GM19397 (cell line): ENCODE measurements around the gene CALY.
"Not testable (repeated sequence)": the region's sequence is repeated elsewhere in the genome, so short reads cannot be mapped to it uniquely, and the experiment has no call there.

Experiments used
- ATAC-seq: cut with Tn5 transposase; IDR thresholded peaks from one replicate; pipeline ENCODE4 v1.9.1; 2021; ENCODE audit warnings: mild to moderate bottlenecking, moderate library complexity; ENCODE audit not compliant: unreplicated experiment

Gene CALY, protein sequence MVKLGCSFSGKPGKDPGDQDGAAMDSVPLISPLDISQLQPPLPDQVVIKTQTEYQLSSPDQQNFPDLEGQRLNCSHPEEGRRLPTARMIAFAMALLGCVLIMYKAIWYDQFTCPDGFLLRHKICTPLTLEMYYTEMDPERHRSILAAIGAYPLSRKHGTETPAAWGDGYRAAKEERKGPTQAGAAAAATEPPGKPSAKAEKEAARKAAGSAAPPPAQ

DNA sequence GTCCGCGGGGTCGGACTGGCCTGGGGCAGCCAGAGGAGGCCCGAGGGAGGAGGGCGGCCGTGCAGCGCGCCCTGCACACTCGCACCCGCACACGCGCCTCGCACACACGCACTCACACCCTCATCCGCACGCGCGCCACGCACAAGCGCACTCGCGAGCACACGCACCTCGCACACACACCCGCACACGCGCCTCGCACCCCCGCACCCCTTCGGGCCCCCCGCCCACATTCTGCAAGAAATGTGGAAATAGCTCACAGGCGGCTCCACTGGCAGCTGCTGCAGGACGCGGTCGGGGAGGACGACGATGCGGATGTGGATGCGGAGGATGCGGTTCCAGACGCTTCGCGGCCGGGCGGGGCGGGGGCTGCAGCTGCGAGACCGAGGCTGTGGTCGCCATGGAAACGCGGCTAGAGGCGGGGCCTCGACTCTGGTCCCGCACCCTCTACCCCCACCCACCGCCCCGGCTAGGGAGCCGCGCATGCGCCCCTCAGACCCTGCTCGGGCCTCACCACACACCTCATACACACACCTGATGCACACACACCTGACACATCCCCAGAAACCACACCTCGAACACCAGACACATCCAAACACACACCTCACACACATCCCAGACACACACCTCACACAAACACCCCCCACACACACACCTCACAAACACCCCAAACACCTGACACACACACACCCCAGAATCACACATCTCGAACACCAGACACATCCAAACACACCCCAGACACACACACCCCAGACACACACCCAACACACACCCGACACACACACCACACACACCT lies at the start of gene CALY:
Gene CALY, minus strand, starts transcription at position 320 of the 793 bp plus-strand sequence. CDS start 7,907 bp downstream, outside the sequence.
- ATAC-seq = no peak

DNA sequence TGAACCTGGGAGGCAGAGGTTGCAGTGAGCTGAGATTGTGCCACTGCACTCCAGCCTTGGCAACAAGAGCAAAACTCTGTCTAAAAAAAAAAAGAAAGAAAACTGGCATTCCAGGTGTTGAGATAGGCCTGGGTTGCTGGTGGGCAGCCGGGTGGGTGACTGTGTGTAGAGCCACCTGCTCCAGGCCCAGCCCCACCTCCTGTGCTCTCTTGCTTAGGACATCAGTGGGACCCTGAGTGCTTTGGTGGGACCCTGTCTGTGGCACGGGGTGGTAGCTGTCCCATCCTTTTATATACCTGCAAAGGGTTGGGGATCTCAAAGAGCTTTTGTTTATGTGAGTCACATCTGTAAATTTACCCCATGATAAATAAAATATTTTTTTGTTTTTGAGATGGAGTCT lies 48.5 kb upstream of the CALY start:
- no peak for ATAC-seq

DNA sequence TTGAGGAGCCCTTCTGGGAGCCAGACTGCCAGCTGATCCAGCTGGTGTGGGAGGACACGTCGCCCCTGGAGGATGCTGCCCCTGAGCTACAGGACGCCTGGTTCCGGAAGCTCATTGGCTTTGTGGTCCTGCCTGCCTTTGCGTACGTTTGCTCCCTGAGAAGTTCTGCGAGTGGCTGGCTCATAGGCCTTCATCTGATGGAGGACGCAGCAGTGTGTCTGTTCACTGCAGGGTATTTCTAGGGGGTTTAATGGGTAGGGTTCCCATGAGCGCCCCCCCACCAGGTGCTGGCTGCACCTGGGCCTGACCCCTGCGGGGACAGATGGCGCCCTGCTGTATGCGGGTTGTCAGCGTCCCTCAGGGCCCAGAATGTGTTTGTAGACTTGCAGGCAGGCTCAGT lies 47.4 kb upstream of the CALY start:
- ATAC-seq = no peak

DNA sequence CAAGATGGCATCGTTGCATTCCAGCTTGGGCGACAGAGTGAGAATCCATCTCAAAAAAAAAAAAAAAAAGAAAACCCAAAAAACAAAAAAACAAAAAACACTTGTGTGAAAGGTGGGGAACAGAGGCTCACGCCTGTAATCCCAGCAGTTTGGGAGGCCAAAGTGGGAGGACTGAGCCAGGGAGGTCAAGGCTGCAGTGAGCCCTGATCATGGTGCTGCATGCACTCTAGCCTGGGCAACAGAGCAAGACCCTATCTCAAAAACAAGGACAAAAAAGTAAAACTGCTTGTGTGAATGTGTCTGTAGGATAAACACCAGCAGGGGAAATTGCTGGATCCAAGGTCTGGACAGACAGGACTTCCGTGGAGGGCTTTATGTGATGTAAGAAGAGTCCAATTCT lies 46.9 kb upstream of the CALY start:
- ATAC-seq = no peak

DNA sequence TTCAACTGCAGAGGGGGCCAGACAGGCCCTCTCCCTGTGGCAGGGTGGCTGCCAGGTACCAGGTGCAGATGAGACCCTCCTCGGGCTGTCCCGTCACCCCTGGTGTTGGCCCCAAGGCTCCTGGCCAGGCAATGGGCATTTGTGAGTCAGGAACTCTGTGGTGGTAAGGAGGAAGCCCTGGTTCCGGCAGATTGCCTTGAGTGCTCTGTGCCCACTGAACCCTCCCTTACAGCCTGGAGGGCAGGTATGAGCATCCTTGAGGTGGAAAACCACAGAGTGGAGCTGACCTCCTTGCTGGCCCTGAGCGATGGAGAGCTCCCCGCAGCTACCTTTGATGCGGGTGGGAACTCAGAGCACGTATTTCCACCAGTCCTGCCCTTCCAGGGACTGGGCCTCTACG lies 44.3 kb upstream of the CALY start:
- no peak for ATAC-seq

DNA sequence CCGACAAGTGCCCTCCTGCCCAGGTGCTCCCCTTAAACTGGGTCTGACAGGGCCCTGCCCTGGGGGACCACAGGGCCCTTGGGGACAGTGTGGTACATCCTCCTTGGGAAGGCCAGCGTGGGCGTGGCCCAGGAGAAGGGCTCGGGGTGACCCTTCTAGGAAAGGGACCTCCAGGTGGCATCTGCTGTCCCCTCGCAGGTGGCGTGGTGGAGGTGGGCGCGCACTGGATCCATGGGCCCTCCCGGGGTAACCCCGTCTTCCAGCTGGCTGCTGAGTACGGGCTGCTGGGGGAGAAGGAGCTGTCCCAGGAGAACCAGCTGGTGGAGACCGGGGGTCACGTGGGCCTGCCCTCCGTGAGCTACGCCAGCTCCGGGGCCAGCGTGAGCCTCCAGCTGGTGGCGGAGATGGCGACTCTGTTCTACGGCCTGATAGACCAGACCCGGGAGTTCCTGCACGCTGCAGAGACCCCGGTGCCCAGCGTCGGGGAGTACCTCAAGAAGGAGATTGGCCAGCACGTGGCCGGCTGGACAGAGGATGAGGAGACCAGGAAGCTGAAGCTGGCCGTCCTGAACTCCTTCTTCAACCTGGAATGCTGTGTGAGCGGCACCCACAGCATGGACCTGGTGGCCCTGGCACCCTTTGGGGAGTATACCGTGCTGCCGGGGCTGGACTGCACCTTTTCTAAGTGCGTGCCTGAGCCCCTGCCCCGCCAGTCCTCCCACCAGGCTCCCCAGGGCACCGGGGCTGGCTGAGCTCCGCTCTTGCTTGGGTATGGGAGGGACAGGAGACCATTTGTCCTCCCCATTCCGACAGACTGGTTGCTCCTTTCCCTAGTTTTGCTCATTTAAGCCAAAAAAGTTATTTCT lies 43.3 kb upstream of the CALY start:
- no peak for ATAC-seq

DNA sequence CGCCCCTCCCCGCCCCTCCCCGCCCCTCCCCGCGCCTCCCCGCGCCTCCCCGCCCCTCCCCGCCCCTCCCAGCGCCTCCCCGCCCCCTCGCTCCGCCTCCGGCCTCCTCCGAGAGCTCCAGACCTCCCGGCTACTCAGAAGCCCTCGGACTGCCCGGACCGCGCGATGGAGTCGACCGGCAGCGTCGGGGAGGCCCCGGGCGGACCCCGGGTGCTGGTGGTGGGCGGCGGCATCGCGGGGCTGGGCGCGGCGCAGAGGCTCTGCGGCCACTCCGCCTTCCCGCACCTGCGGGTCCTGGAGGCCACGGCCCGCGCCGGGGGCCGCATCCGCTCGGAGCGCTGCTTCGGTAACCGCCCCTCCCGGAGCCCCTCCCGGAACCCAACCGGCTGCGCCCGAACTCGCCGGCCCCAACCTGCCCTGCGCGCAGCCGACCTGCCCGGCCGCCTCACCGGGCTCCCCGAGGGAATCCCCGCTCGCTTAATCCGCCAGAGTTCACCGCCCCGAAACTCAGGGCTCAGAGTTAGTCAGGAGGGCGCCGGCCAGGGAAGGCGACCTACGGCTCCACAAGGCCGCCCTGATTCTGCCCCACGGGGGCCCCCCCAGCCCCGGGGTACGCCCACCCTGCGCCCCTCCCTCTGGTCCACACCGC lies 42.6 kb upstream of the CALY start, which contains the start of gene PAOX:
Gene PAOX, plus strand, starts transcription at position 111 of the 649 bp plus-strand sequence. Its CDS starts 55 bp downstream, at position 166.
- ATAC-seq = peak; percentile 45

DNA sequence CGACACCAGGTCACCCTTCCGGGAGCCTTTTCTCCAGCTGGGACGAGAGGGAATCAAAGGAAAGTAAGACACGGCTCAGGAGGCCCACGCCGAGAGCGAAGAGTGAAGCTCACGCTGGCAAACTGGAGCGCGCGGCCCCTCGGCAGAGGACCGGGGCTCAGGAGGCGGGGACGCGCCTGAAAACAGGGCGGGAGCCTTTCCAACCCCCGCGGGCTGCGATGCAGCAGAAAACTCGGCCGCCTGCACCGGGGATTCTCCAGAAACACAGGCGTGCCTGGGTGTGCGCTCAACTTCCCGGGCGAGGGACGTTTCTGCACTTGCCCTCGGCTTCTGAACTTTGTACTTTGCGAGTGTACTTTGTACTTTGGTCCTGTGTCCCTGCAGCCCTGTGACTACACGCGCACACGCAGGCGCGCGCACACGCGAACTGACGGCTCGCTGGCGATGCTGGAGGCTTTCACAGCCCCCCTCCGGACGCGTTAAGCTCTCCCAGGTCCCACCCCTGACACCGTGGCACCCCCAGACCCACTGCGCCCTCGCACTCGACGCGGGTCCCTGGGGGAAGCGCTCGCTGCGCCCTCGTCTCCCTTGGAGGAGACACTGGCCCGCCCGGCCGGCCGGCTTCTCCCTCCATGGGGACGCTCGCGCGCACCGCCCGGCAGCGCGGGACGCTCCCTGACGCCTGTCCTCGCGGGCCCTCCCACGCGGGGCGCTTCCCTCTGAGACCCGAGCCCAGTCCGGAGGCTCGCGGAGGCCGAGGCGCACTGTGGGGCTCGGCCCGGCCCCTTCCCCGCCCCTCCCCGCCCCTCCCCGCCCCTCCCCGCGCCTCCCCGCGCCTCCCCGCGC lies 41.8 kb upstream of the CALY start:
- peak; percentile 43 for ATAC-seq

DNA sequence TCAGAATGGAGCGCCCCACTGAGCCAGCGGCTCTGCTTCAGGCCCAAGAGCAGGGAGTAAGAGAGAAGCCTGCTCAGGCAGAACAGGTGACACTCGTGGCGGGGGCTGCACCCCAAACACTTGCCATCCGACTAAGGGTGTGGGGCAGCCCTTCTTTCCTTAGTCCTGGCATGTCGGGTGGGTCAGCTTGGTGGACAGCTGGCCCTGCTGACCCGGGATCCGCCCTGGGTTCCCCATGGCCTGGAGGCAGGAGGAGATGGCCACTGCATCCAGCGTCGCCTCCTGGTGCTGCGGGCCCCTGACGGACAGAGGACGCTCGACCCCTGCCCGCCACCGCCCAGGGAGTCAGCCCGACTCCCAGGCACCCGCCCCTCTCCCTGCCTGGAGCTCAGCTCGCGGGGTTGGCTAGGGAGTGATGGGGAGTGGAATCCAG lies 41.1 kb upstream of the CALY start:
- ATAC-seq = no peak

DNA sequence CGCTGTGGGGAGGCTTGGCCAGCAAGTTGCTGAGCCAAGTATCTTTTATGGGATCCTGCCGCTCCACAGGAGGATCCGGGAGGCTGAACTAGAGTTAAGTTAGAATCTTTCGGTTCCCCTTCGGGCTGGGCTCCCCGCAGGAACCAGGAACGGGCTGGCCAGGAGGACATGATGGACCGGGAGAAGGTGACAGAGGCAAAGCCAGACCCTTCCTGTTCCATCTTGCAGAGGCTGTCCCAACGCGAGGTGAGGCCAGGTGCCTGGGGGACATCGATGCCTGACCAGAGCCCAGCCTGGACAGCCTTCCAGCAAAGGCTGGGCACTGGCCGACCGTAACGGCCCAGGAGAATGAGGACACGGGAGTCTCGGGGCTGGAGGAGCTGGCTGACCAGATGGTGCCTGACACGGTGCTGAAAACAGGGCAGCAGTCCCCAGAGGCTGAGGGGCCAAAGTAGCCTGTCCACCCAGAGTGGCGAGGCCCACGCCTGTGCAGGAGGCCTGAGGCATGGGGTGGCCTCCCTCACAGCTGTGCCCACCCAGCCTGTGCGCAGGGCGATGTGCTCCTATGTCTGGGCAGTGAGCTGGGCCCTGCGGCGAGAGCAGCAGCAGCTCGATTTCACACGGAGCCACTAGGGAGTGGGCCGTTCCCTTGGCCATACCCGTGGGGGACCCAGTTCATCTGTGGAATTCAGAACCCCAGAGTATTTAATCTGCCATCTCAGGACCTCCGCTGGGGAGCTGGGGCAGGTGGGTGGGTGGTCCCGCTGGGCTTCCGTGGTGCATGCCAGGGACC lies 40.5 kb upstream of the CALY start:
- ATAC-seq = no peak

DNA sequence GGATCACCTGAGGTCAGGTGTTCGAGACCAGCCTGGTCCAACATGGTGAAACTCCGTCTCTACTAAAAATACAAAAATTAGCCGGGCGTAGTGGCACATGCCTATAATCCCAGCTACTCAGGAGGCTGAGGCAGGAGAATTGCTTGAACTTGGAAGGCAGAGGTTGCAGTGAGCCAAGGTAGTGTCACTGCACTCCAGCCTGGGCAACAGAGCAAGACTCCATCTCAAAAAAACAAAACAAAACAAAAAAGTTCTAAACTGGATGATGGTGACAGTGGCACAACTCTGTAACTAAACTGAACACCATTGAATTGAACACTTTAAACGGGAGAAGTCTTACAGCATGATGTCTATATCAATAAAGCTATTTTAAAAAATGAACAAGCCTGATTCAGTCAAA lies 39.5 kb upstream of the CALY start:
- not testable (repeated sequence) for ATAC-seq

DNA sequence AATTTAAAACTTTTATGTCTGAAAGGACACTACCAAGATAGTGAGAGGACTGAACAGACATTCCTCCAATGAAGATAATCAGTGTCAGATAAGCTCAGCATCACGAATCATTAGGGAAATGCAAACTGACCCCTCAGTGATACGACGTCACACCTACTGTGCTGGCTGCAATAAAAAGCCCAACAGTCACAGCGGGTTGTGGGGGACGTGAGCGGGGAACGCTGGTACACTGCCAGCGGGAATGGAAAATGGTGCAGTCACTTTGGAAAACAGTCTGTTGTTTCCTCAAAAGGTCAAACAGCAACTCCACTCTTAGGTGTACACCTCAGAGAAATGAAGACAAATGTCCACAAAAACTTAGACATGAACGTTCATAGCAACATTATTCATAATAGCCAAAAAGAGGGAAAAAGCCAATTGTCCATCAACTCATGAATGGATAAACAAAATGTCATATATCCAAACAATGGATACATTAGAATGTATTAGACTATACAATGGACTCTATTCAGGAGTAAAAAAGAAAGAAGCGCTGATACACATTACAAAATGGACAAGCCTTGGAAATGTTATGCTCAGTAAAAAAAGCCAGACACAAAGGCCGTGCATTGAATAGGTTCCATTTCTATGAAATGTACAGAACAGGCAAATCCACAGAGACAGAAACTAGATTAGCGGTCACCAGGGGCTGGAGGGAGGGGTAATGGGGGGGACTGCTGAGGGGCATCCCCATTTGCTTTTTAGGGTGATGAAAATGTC lies 38.8 kb upstream of the CALY start:
- ATAC-seq = no peak

DNA sequence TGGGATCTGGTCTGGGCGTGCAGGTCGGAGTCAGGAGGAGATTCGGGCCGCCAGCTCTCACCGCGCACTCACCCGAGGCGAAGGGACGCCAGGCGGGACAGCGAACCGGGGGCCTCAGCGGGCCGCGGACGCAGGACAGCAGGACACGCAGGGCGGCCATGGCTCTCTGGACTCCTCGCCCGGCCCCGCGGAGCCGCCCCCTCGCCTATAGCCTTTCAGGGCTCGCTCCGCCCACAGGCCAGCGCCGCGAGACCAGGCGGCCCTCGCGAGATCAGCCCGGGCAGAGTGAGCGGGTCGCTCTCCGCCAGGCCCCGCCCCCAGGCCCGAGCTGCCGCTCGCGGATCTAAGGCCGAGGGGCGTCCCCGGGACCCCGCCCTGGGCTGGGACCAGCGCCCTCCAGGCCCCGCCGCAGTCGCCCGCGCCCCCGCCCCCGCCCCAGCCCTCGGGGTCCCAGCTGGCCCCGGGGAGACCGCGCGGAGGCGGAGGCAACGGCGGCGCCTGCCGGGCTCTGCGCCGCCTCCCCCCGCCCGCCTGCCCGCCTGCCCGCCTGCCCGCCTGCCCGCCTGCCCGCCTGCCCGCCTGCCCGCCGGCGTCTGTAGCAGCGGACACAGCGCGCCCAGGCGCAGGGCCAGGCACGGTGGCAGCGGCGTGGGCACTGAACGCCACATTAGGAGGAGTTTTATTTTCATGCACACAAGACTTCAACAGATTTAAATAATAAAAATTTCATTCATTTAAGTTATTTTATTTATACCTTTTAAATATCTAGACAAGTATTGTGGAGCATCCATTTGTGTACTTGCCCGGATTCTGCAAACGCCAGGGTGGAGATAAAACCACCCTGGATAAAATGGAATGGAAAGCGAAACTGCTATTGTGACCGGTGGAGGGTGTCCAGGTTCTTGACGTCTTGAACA lies 36.7 kb upstream of the CALY start, which contains the start of gene ECHS1:
Gene ECHS1, minus strand, starts transcription at position 181 of the 917 bp plus-strand sequence. Its CDS starts 21 bp downstream, at position 160.
- ATAC-seq = peak; percentile 96

DNA sequence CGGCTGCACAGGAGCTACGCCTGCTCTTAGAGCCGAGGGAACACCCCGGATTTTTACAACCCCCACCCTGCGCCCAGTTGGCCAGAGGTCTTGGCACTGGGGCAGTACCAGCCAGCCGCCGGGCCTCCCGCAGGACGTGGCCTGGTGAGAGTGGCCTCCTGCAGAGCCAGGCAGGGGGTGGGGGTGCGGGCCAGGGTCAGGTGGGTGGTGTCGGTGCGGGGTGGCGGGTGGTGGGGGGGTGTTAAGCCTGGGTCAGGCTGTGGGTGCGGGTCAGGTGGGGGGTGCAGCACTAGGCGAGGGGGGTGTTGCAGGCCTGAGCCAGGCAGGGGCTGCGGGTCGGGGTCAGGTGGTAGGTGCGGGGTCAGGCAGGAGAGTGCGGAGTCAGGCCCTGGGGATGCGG lies 35.8 kb upstream of the CALY start:
- ATAC-seq = no peak

DNA sequence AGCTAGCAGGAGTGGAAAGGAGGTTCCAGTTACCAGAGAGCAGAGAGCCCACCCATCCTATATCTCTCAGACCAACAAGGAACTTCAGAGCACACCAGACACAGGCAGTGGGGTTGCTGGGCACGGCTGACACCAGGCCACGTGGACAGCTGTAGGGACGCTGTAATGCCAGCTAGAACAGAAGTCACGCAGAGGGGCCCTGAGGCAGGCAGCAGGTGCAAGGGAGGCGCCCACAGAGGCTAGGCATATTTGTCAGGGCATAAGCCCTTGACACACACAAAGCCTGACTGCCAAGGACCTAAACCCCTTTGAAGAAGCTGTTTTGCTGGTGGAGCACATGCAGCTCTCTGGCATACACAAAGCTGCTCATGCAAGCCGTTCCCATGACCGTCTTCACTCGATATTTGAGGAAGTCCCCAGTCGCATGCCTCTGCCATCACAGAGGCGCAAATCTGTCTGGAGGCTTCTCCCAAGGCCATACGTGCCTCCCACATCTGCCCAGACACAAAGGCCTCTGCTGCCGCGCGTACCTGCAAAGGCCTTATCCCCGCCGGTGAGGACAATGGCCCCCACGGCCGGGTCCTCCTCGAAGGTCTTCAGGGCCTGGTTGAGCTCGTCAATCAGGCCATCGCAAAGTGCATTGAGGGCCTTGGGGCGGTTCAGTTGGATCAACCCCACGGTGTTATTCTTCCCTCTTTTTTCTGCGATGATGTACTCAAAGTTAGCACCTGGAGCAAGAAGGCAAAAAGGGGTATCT lies 33.5 kb upstream of the CALY start:
- no peak for ATAC-seq

DNA sequence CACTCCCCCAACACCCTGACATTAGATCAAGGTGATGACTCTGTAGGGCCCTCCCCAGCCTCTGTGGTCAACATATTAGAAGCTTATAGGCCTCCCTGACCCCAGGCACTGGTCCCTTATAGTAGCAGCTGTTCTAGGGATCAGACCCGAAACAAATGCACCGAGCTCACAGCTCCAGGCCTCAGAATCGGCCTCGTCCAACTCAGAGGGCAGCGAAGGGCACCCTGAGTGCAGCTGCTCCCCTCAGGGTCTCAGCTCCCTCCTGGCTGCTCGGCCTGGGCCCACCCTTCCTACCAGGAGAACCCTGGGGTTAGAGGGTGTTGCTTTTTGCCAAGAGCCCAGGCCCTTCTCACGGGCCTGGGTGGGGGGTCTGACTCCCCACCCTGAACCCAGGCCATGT lies 31.5 kb upstream of the CALY start:
- no peak for ATAC-seq

DNA sequence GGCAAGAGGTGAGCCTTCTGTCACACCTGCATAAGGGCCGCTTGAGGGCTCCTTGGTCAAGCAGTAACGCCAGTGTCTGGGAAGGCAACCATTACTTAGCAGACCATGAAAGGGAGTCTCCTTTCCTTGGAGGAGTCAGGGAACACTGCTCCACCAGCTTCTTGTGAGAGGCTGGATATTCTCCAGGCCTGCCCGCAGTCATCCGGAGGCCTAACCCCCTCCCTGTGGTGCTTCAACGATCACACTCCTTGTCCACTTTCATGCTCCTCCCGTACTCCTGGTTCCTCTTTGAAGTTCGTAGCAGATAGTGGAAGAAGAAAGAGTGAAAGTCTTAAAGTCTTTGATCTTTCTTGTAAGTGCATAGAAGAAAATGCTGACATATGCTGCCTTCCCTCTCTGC lies 30.8 kb upstream of the CALY start:
- not testable (repeated sequence) for ATAC-seq
